ENCODE measurements around the gene RALGPS1. TPM values are rescaled to one million over a fixed set of nuclear protein-coding genes. Genes with fewer than 3 reads are reported as not detected.

The RALGPS1 gene
- total RNA-seq, 4 donors from 2014 or later, result 7.3 to 22.4 (median 15.4) TPM

- no peak for TF ChIP-seq POLR2A (IDR thresholded peaks at IDR 0.05)
- no peak for TF ChIP-seq CTCF (IDR thresholded peaks at IDR 0.05)
- 90 to 98% methylated on average over 5 of the region's 5 CpGs for WGBS, 2 donors
- no peak overlapping the region for H3K4me3 ChIP-seq (ENCODE audit: low read depth, poor library complexity, severe bottlenecking)
- no peak for DNase-seq (ENCODE audit: low spot score in 2 of 2)
- intact Hi-C loops (cut with DNase I; ENCODE audit: low total_unique reads), result no loop called here
These were observed 289.2 kb downstream of the RALGPS1 start for GRCh38 chr9:127203681-127204327.

DNA sequence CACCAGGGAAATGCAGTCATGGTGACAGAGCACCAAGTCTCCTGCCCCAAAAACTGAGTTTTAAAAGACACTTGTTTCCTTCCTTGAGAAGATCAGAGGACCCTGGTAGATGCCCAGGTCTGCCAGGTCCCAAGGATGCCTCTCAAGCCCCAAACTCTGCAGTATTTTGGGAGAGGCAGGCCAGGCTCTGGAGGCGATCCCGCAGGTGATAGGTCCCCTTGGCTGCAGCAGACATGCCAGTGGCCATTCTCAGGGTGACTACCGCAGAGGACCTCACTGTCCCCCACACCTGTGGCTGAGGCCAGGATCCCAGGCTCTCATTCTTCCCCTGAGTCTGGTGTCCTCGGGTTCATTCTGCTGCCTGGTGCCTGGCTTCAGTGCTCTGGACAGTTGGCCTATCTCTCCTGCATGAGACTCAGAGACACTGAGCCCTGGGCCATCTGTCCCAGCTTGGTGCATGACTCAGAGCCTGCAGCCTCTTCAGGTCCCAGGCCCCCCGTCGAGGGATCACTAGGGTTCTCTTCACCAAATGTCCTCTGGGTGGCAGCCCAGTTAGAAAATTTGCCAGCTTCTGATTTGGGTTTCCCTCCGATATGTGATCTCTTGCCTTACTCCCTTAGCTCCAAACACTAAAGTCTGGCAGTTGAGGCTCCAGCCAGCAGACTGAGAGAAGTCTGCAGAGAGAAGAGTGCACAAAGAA lies 290.3 kb downstream of the RALGPS1 start:
- DNase-seq (ENCODE audit: low spot score in 2 of 2), result no peak
- no peak overlapping the region for H3K4me3 ChIP-seq (ENCODE audit: low read depth, poor library complexity, severe bottlenecking)
- intact Hi-C loops (cut with DNase I; ENCODE audit: low total_unique reads), result no loop called here
- TF ChIP-seq CTCF (IDR thresholded peaks at IDR 0.05) (no peak), POLR2A (IDR thresholded peaks at IDR 0.05) (no peak)
- 68 to 71% methylated on average over 6 to 7 of the region's 7 CpGs for WGBS, 2 donors

- WGBS, 2 donors, result 95 to 99% methylated on average over 4 of the region's 4 CpGs
- intact Hi-C loops (cut with DNase I; ENCODE audit: low total_unique reads), result no loop called here
- DNase-seq (ENCODE audit: low spot score in 2 of 2), result no peak
- TF ChIP-seq CTCF (IDR thresholded peaks at IDR 0.05), result no peak
- no peak overlapping the region for H3K4me3 ChIP-seq (ENCODE audit: low read depth, poor library complexity, severe bottlenecking)
These were observed 291.4 kb downstream of the RALGPS1 start for GRCh38 chr9:127205952-127206351.

GRCh38 chr9:127206666-127207065 lies 292.1 kb downstream of the RALGPS1 start:
- no peak for TF ChIP-seq CTCF (IDR thresholded peaks at IDR 0.05)
- TF ChIP-seq POLR2A (IDR thresholded peaks at IDR 0.05), result no peak
- H3K4me3 ChIP-seq (ENCODE audit: low read depth, poor library complexity, severe bottlenecking), result no peak overlapping the region
- no peak for DNase-seq (ENCODE audit: low spot score in 2 of 2)
- WGBS, 2 donors, result 69 to 82% methylated on average over 3 of the region's 3 CpGs
- intact Hi-C loops (cut with DNase I; ENCODE audit: low total_unique reads), result no loop called here

DNA sequence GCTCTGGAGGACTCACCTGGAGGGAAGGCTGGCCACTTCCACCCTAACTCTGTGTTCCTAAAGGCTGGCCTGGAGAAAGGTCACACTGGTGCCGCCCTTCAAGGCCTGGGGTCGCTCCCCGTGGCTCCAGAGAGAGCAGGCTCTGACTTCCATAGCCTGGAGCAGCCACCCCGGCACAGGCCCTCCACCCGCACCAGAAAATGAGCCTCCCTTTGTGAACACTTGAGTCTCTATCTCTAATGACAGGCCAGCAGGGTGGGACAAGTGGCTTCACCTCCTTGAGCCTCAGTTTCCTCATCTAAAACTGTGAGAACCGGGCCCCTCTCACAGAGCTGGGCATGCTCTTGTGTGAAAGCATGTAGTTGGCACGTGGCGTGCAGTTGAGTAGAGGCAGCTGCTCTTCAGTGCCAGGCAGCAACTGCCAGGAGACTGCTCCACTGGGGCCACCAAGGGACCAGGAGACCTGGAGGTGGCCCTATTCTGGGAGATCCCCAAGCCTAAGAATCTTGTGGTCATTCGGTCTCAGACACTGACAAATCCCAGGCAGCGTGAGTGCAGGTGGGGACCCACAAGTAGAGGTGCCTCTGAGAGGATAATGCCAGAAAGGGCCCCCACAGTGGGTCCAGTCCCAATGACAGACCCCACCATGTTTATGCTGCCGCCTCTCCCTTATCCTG lies 293.3 kb downstream of the RALGPS1 start:
- no peak for DNase-seq (ENCODE audit: low spot score in 2 of 2)
- 94 to 97% methylated on average over 11 of the region's 11 CpGs for WGBS, 2 donors

More for the DNA sequence above, 293.3 kb downstream of the RALGPS1 start:
- TF ChIP-seq CTCF (IDR thresholded peaks at IDR 0.05) (no peak), POLR2A (IDR thresholded peaks at IDR 0.05) (no peak)
- intact Hi-C loops (cut with DNase I; ENCODE audit: low total_unique reads), result no loop called here
- H3K4me3 ChIP-seq (ENCODE audit: low read depth, poor library complexity, severe bottlenecking), result no peak overlapping the region

All from lower leg skin (tissue), 4 donors.